SHP77 treated with DMSO at 0.1 percent for 48 hours (cell line): ENCODE data around the gene MKNK2.

Experiments
- DNase-seq: peaks from one replicate; lab custom pipeline; 2025; lab: John Stamatoyannopoulos, UW

The MKNK2 gene

GRCh38 chr19:2032296-2032941 is 18.6 kb downstream of the MKNK2 start:
- DNase-seq = peak; percentile 64

- no peak for DNase-seq
Observed at GRCh38 chr19:2027361-2027760, 23.7 kb downstream of the MKNK2 start.

GRCh38 chr19:2026770-2027169 is 24.3 kb downstream of the MKNK2 start:
- no peak for DNase-seq

DNA sequence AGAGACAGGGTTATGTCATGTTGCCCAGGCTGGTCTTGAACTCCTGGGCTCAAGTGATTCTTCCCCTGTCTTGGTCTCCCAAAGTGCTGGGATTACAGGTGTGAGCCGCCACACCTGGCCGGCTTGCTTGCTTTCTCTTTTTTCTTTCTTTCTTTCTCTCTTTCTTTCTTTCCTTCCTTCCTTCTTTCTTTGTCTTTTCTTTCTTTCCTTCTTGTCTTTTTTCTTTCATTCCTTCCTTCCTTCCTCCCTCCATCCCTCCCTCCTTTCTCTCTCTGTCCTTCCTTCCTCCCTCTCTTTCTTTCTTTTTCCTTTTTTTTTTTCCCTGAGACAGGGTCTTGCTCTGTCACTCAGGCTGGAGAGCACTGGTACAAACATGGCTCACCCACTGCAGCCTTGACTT is 28.8 kb downstream of the MKNK2 start:
- DNase-seq = no peak

- DNase-seq = no peak
Observed at GRCh38 chr19:2021453-2022140, 29.4 kb downstream of the MKNK2 start.

GRCh38 chr19:2018752-2019151 is 32.3 kb downstream of the MKNK2 start:
- no peak for DNase-seq

GRCh38 chr19:2016041-2016807 is 34.8 kb downstream of the MKNK2 start:
- DNase-seq = peak; percentile 25

DNA sequence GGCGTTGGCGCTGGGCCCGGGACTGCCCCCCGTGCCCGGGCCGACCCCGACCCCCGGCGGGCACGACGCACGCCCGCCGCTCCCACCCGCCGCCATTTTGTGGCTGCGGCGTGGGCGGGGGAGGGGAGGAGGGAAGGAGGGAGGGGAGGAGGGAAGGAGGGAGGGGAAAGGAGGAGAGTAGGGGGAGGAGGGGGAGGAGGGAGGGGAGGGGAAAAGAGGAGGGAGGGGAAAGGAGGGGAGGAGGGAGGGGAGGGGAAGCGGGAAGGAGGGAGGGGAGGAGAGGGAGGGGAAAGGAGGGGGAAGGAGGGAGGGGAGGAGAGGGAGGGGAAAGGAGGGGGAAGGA is 35.5 kb downstream of the MKNK2 start, which contains the start of gene BTBD2:
TSS of gene BTBD2 (minus strand) at position 107 of the 343 bp plus-strand sequence. CDS start at position 96, 11 bp downstream.
- no peak for DNase-seq

GRCh38 chr19:2014731-2015607 is 36.1 kb downstream of the MKNK2 start:
- no peak for DNase-seq

DNA sequence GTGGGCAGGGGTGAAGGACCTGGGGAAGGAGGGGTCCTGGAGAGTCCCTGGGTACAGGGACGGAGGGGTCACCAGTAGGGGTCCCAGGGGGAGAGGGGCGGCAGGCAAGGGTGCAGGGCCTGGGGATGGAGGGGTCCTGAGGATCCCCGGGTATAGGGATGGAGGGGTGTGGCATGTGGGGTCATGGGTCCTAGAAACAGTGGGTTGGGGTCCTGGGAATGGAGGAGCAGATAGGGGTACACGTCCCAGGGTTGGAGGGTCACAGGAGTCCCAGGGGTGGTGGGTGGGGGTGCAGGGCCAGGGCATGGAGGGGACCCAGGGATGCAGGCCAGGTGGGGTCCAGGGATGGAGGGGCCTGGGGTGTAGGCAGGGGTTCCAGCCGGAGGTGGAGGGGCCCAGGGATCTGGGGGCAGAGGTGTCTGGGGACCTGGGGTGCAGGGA is 36.9 kb downstream of the MKNK2 start:
- no peak for DNase-seq

- DNase-seq = no peak
Observed at GRCh38 chr19:2013683-2013961, 37.4 kb downstream of the MKNK2 start.

- DNase-seq = no peak
Observed at GRCh38 chr19:2012941-2013682, 37.9 kb downstream of the MKNK2 start.

GRCh38 chr19:2011169-2011568 is 39.9 kb downstream of the MKNK2 start:
- DNase-seq = no peak

- no peak for DNase-seq
Observed at GRCh38 chr19:2010135-2010668, 40.8 kb downstream of the MKNK2 start.

DNA sequence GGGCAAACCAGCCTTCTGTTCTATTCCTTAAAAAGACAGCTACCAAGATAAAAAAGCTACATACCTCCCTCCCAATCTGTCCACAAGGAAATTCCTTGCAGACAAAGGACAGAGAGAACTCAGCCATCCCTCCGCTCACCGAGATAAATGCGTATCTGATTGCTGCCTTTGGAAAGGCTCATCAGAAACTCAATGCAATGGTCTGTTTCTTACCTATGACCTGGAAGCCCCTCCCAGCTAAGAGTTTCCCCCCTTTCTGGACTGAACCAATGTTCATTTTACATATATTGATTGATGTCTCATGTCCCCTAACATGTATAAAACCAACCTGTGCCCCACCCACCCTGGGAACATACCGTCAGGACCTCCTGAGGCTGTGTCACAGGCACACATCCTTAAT is 47.2 kb downstream of the MKNK2 start:
- no peak for DNase-seq

- DNase-seq = no peak
Observed at GRCh38 chr19:1999856-2000515, 51.1 kb downstream of the MKNK2 start.

- DNase-seq = no peak
Observed at GRCh38 chr19:1998712-1999708, 52.0 kb downstream of the MKNK2 start.

DNA sequence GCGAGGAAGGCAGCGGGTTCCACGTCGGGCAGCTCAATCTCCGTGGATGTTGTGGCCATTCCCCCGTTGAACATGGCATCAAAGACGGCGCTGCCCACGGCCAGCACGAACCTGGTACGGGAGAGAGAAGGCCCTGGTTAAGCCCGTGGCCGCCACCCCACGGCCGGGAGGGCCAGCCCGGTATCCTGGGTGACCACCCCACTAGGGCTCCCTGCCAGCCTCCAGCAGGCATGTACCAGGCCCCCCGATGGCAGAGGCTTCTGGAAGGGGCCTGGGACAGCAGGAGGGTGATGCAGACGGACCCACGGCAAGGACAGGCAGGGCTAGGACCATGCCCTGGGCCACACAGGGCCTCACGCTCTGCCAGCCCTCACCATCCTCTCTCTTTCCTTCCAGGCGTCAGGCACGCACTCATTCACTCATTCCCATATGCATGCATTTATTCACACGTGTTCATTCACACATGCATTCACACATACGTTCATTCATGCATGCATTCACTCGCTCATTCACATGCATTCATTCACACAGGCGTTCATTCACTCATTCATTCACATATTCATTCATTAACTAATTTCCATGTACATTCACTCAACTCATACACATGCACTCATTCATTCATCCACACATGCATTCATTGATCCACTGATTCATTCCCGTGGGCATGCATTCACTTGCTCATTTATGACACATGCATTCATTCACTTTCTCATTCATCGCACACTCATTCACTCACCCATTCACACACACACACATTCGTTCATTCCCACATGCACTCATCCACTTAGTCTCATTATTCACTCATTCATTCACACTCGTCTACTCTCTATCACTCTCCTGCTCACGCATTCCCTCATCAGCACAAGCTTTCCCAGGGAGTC is 53.5 kb downstream of the MKNK2 start:
- DNase-seq = no peak
